ENCODE results near the gene LHFPL3. TPM values are rescaled to one million over a fixed set of nuclear protein-coding genes. Genes with fewer than 3 reads are reported as not detected.

Gene LHFPL3
- total RNA-seq, 1 experiment from 2014 or later, result not detected

DNA sequence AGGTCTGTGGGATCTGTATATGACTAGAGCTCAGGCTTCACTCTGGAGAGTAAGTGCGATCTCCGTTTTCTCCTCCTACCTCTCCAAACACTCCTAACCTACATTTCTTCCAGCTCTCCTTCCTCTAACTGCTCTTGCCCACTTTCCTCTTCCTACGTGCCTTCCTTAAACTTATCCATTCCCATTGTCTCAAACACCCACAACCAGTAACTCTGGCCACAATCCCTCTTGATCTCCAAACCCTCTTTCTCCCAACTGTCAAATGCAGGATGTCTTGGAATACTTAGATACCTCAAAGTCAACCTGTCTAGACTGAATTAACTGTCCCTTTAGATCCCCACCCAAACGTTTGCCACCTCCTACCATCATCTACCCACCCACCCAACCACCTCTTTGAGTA, 471.9 kb downstream of the LHFPL3 start:
- Histone ChIP-seq H4K5ac (ENCODE audit: insufficient read length, low read depth, low read length) (no peak overlapping the region), H4K20me1 (ENCODE audit: control insufficient read depth, insufficient read depth, insufficient read length) (no peaks in the 10 kb centered on the region), H3K56ac (ENCODE audit: insufficient read length, low read depth, low read length) (no peak overlapping the region), H3K23ac (ENCODE audit: insufficient read length, low read depth, low read length) (no peak overlapping the region), H3K4ac (ENCODE audit: low read depth, low read length) (no peak overlapping the region), H2BK5ac (ENCODE audit: insufficient read length, low read length) (no peak overlapping the region), H3T11ph (ENCODE audit: low read length) (no peak overlapping the region), H3K14ac (ENCODE audit: insufficient read depth, low read length) (no peak overlapping the region), H3K79me1 (ENCODE audit: insufficient read depth, low read depth, low read length, poor library complexity, severe bottlenecking) (no peaks in the 10 kb centered on the region), H4K8ac (replicated peaks; ENCODE audit: insufficient read length, low read depth, low read length) (no peak overlapping the region), H2BK20ac (ENCODE audit: low read depth, low read length, poor library complexity, severe bottlenecking) (no peak overlapping the region), H3K23me2 (ENCODE audit: insufficient read length, low read depth, low read length, poor library complexity, severe bottlenecking) (no peaks in the 10 kb centered on the region), H3K4me2 (ENCODE audit: insufficient read depth, insufficient read length, low read length) (no peak overlapping the region), H3K79me2 (ENCODE audit: insufficient read depth, low read length) (no peaks in the 10 kb centered on the region), H3K27ac (ENCODE audit: insufficient read length, low read depth, low read length) (no peak overlapping the region), H3K4me1 (ENCODE audit: insufficient read depth, low read length) (no peaks in the 10 kb centered on the region), H2BK12ac (ENCODE audit: insufficient read length, low read depth, low read length) (no peak overlapping the region), H3K9ac (ENCODE audit: extremely low read depth, insufficient read length, low read length) (no peak overlapping the region), H4K91ac (ENCODE audit: insufficient read length, low read depth, low read length) (no peak overlapping the region), H3K27me3 (ENCODE audit: insufficient read depth, low read length) (no peaks in the 10 kb centered on the region), H2AK5ac (ENCODE audit: insufficient read length, low read length) (no peak overlapping the region), H2BK15ac (ENCODE audit: low read depth, low read length) (no peak overlapping the region), H2AFZ (ENCODE audit: low read length) (no peak overlapping the region), H3K9me3 (ENCODE audit: control insufficient read depth, low read depth, low read length) (no peaks in the 10 kb centered on the region), H2BK120ac (ENCODE audit: low read depth, low read length, poor library complexity, severe bottlenecking) (no peak overlapping the region), H3K18ac (ENCODE audit: insufficient read length, low read depth, low read length) (no peak overlapping the region)
- DNase-seq, result no peak
- TF ChIP-seq, protein P1, sequence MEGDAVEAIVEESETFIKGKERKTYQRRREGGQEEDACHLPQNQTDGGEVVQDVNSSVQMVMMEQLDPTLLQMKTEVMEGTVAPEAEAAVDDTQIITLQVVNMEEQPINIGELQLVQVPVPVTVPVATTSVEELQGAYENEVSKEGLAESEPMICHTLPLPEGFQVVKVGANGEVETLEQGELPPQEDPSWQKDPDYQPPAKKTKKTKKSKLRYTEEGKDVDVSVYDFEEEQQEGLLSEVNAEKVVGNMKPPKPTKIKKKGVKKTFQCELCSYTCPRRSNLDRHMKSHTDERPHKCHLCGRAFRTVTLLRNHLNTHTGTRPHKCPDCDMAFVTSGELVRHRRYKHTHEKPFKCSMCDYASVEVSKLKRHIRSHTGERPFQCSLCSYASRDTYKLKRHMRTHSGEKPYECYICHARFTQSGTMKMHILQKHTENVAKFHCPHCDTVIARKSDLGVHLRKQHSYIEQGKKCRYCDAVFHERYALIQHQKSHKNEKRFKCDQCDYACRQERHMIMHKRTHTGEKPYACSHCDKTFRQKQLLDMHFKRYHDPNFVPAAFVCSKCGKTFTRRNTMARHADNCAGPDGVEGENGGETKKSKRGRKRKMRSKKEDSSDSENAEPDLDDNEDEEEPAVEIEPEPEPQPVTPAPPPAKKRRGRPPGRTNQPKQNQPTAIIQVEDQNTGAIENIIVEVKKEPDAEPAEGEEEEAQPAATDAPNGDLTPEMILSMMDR (conservative IDR thresholded peaks at IDR 0.05), result no peak
- Mint-ChIP-seq H3K4me1 (peaks cover 6% of the 10 kb centered on the region in 2 experiments), H3K4me3 (no peak overlapping the region), H3K27ac (no peak overlapping the region), H3K27me3 (ENCODE audit: low read depth) (peaks cover 6% of the 10 kb centered on the region), H3K9me3 (no peaks in the 10 kb centered on the region), H3K36me3 (ENCODE audit: insufficient read depth in 1 of 3, low read depth in 3 of 3) (no peaks in the 10 kb centered on the region)
- no CpG with 5 or more reads among the region's 4 CpGs for WGBS (ENCODE audit: extremely low coverage, insufficient read length, low lambda C conversion rate)
